ENCODE measurements around the gene TRIM2. TPM values are rescaled to one million over a fixed set of nuclear protein-coding genes. Genes with fewer than 3 reads are reported as not detected.

TRIM2 gene
- total and polyA plus RNA-seq, 5 experiments from 2014 or later: 0.71 to 1.8 (median 1.2) TPM

DNA sequence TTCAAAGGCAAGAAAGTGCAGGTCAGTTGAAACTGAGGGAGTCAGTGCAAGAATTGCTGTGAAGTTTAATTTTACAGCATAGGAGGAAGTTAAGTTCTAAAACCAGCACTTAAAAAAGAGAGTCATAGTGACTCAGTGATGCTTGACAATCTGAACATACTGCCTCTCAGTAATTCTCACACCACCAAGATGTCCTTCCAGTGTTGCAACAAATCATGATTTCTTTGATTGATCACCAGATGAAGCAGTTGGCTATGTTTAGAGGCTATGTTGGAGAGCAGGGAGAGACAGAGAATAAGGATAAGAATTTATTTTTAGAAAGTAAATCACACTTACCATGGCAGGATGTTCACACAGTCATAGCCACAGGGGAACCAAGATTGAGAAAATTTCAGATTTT is 13.2 kb downstream of the TRIM2 start:
- Mint-ChIP-seq H3K4me3 (no peak overlapping the region), H3K27ac (no peak overlapping the region), H3K27me3 (no peaks in the 10 kb centered on the region), H3K9me3 (no peaks in the 10 kb centered on the region), H3K4me1 (peaks cover 4 to 20% (median 12%) of the 10 kb centered on the region in 4 donors), H3K36me3 (no peaks in the 10 kb centered on the region)
- POLR2A ChIA-PET: no interaction called here
- DNase-seq: no peak
- no peak for ATAC-seq

DNA sequence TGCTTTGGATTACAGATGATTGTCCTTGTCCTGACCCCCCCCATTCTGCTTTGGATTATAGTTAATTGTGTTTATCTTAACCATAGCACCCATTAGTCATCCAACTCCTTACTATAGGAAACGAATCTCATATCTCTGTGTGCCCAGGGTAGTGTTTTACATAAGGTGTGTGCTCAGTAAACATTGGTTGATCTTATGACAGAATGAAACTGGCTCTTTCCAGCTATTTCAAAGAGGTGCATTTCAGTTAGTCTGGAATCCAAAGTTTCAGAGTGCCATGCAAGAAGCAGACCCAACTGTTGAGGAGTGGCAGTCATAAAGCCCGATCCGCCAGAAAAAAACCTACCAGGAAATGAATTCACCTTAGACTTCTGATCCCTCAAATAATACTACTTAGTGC is 14.7 kb downstream of the TRIM2 start:
- Mint-ChIP-seq H3K27ac (no peak overlapping the region), H3K4me1 (peaks cover 6 to 24% (median 17%) of the 10 kb centered on the region in 4 donors), H3K36me3 (no peaks in the 10 kb centered on the region), H3K27me3 (no peaks in the 10 kb centered on the region), H3K9me3 (no peaks in the 10 kb centered on the region), H3K4me3 (no peak overlapping the region)
- ATAC-seq (no peak), DNase-seq (no peak)
- POLR2A ChIA-PET: no interaction called here

DNA sequence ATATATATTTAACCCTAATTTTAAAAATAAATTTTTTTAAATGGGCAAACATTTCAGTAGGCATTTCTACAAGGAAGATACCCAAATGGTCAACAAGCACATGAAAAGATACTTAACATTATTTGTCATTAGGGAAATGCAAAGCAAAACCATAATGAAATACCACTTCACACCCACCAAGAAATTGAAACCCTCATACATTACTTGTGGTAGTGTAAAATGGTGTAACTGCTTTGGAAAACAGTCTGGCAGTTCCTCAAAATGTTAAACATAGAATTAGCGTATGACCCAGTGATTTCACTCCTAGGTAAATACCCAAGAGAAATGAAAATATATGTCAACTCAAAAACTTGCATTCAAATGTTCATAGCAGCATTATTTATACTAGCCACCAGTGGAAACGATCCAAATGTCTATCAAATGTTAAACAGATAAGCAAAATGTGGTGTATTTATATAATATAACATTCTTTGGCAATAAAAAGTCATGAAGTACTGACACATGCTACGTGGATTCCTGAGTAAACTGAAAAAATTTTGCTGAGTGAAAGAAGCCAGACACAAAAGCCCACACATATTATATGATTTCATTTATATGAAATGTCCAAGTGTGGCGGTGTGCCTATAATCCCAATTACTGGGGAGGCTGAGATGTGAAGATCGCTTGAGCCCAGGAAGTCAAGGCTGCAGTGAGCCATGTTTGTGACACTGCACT is 16.6 kb downstream of the TRIM2 start:
- no peak for ATAC-seq
- Mint-ChIP-seq H3K4me3 (peak overlapping the region in 3 of 10 donors; percentile 46 to 89 (median 56)), H3K27ac (peak overlapping the region in 1 of 10 donors; percentile 45), H3K36me3 (no peaks in the 10 kb centered on the region), H3K27me3 (peaks cover 0 to 5% (median 0%) of the 10 kb centered on the region in 5 donors), H3K9me3 (peaks cover 0 to 6% (median 0%) of the 10 kb centered on the region in 9 donors), H3K4me1 (peaks cover 14 to 43% (median 33%) of the 10 kb centered on the region in 4 donors)
- POLR2A ChIA-PET: no interaction called here
- DNase-seq: no peak

- Mint-ChIP-seq H3K4me1 (peaks cover 14 to 46% (median 35%) of the 10 kb centered on the region in 4 donors), H3K36me3 (no peaks in the 10 kb centered on the region), H3K9me3 (peaks cover 0 to 6% (median 0%) of the 10 kb centered on the region in 9 donors), H3K4me3 (peak overlapping the region; percentile 82 to 94 (median 91)), H3K27me3 (peaks cover 0 to 5% (median 0%) of the 10 kb centered on the region in 5 donors), H3K27ac (peak overlapping the region; percentile 45 to 90 (median 78))
- DNase-seq: peak in 8 of 10 donors; percentile 11 to 43 (median 22)
- POLR2A ChIA-PET: no interaction called here
- ATAC-seq: peak; percentile 61
Observed at GRCh38 chr4:153221783-153222706, 17.8 kb downstream of the TRIM2 start.

GRCh38 chr4:153222707-153223426 is 18.6 kb downstream of the TRIM2 start:
- POLR2A ChIA-PET: interaction anchor here (1.0 kb wide), 1 partner anchor 10 kb away, joined by 3 read pairs; no protein-coding TSS in a partner anchor
- H3K27me3 Mint-ChIP-seq: peaks cover 0 to 5% (median 0%) of the 10 kb centered on the region in 5 donors
- DNase-seq (peak in 6 of 10 donors; percentile 11 to 28 (median 22)), ATAC-seq (peak; percentile 61 to 73)
- H3K9me3 Mint-ChIP-seq: peaks cover 0 to 6% (median 0%) of the 10 kb centered on the region in 9 donors
- H3K4me3 Mint-ChIP-seq: peak overlapping the region; percentile 82 to 94 (median 91)
- no peaks in the 10 kb centered on the region for H3K36me3 Mint-ChIP-seq
- H3K4me1 Mint-ChIP-seq: peaks cover 16 to 46% (median 32%) of the 10 kb centered on the region in 4 donors
- peak overlapping the region in 9 of 10 donors; percentile 53 to 90 (median 83) for H3K27ac Mint-ChIP-seq

DNA sequence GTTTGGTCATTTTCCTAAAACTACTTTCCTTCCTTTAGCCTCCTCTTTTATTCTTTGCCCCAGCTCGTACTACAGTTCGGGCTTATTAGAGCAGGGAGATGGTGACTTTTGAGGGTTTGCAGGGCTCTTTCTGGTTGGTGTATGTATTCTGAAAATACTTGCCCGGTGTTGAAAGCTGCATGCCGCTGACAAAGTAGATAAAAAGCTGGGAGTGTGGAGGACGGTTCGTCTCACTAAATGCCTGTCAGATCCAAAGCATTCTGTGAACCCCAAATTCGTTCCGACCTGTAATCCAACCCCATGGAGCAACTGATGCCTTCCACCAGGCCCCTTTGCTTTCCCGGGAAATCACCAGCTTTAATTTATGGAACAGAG is 19.2 kb downstream of the TRIM2 start:
- H3K4me3 Mint-ChIP-seq: peak overlapping the region; percentile 82 to 93 (median 90)
- H3K27me3 Mint-ChIP-seq: peaks cover 0 to 5% (median 0%) of the 10 kb centered on the region in 5 donors
- peaks cover 0 to 6% (median 0%) of the 10 kb centered on the region in 9 donors for H3K9me3 Mint-ChIP-seq
- peak overlapping the region in 9 of 10 donors; percentile 18 to 84 (median 57) for H3K27ac Mint-ChIP-seq
- H3K36me3 Mint-ChIP-seq: no peaks in the 10 kb centered on the region
- no peak for ATAC-seq
- peaks cover 18 to 46% (median 32%) of the 10 kb centered on the region in 4 donors for H3K4me1 Mint-ChIP-seq
- POLR2A ChIA-PET: interaction anchor here (1.0 kb wide), 1 partner anchor 9 kb away, joined by 3 read pairs; no protein-coding TSS in a partner anchor
- DNase-seq: no peak

DNA sequence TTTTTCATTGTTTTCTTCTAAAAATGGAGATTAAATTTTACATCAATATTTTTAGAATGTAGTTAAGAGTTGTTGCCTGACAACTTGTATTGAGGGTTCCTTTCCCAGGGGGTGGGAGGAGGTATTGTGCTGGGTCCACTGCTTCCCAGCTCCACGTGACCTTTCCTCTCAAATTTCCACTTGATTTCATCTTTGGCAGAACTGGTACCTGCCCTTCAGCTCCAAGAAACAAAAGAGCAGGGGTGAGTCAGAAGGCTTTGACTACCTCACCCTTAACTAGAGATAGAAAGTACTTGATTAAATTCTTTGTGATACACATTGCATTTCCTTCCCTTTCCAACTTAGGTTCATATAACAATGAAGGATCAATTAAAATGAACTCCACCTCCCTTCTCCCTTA is 19.7 kb downstream of the TRIM2 start:
- Mint-ChIP-seq H3K4me3 (peak overlapping the region; percentile 82 to 93 (median 90)), H3K27ac (peak overlapping the region in 5 of 10 donors; percentile 5 to 52 (median 46)), H3K9me3 (peaks cover 0 to 6% (median 0%) of the 10 kb centered on the region in 9 donors), H3K27me3 (peaks cover 0 to 5% (median 2%) of the 10 kb centered on the region in 5 donors), H3K4me1 (peaks cover 20 to 46% (median 32%) of the 10 kb centered on the region in 4 donors), H3K36me3 (no peaks in the 10 kb centered on the region)
- DNase-seq (no peak), ATAC-seq (no peak)
- POLR2A ChIA-PET: interaction anchor here (1.0 kb wide), 1 partner anchor 9 kb away, joined by 3 read pairs; no protein-coding TSS in a partner anchor

DNA sequence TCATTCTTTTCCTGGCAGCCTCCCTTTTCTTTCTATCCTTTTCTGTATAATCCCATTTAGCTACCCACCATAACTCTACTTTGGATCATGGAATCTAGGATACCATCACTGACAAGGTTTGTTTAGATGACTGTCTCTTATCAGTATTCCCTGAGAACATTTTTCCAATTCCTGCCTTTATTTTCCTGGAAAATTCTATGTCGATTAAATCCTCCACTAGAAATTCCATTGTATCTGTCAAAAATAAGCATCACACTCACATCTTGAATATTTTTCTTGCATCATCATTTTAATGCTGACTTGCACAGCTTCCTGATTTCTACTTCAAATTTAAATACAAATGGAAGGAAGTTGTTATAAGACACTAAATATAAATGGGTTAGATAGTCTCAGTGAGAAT is 20.2 kb downstream of the TRIM2 start:
- POLR2A ChIA-PET: no interaction called here
- Mint-ChIP-seq H3K36me3 (no peaks in the 10 kb centered on the region), H3K27ac (peak overlapping the region in 2 of 10 donors; percentile 5 to 47), H3K9me3 (peaks cover 0 to 6% (median 0%) of the 10 kb centered on the region in 9 donors), H3K4me1 (peaks cover 20 to 46% (median 32%) of the 10 kb centered on the region in 4 donors), H3K4me3 (peak overlapping the region in 9 of 10 donors; percentile 0 to 93 (median 89)), H3K27me3 (peaks cover 0 to 5% (median 2%) of the 10 kb centered on the region in 5 donors)
- DNase-seq (no peak), ATAC-seq (no peak)

- Mint-ChIP-seq H3K9me3 (peaks cover 0 to 6% (median 0%) of the 10 kb centered on the region in 9 donors), H3K4me3 (no peak overlapping the region), H3K36me3 (no peaks in the 10 kb centered on the region), H3K4me1 (peaks cover 19 to 35% (median 26%) of the 10 kb centered on the region in 4 donors), H3K27ac (no peak overlapping the region), H3K27me3 (peaks cover 2 to 13% (median 5%) of the 10 kb centered on the region in 5 donors)
- ATAC-seq (no peak), DNase-seq (no peak)
- POLR2A ChIA-PET: interaction anchor here (0.5 kb wide), 1 partner anchor 56 kb away, joined by 3 read pairs; no protein-coding TSS in a partner anchor
Observed at GRCh38 chr4:153227469-153228075, 23.3 kb downstream of the TRIM2 start.

DNA sequence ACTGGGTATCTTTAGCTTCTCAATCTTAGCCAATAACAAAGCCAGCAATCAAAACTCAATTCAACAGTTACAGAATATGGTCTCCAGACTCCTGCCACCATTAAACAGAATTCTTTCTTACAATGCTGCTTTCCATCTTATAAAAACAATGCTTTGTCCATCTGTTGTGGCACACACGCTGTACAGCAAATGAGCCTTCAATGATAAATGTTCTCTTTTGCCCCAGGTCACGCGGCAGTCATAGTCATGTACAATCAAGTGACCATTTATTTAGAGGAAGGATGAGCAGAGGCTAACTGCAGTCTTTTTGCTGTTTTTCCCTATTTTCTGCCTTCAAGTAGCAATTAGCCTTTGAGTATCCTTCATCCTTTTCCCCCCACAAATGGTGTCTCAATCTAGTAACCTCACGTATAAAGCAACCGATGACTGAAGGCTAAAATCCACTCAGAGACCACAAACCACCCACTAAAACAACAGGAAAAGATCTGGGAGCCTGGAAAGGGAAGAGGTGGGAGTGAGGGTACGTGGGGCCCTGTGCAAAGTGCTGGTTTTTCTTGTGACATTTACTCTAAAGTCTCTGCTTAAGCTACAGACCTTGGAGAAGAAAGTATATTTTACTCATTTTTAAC is 24.4 kb downstream of the TRIM2 start:
- peaks cover 24 to 38% (median 30%) of the 10 kb centered on the region in 4 donors for H3K4me1 Mint-ChIP-seq
- POLR2A ChIA-PET: no interaction called here
- no peak for ATAC-seq
- peaks cover 2 to 13% (median 5%) of the 10 kb centered on the region in 5 donors for H3K27me3 Mint-ChIP-seq
- no peak for DNase-seq
- H3K9me3 Mint-ChIP-seq: peaks cover 0 to 6% (median 0%) of the 10 kb centered on the region in 9 donors
- H3K27ac Mint-ChIP-seq: no peak overlapping the region
- no peak overlapping the region for H3K4me3 Mint-ChIP-seq
- no peaks in the 10 kb centered on the region for H3K36me3 Mint-ChIP-seq

GRCh38 chr4:153229545-153229944 is 25.3 kb downstream of the TRIM2 start:
- peaks cover 24 to 34% (median 27%) of the 10 kb centered on the region in 4 donors for H3K4me1 Mint-ChIP-seq
- ATAC-seq: no peak

More at GRCh38 chr4:153229545-153229944, 25.3 kb downstream of the TRIM2 start:
- Mint-ChIP-seq H3K27ac (peak overlapping the region in 1 of 10 donors; percentile 54), H3K27me3 (peaks cover under 1 to 13% (median 4%) of the 10 kb centered on the region in 5 donors), H3K9me3 (peaks cover 0 to 3% (median 0%) of the 10 kb centered on the region in 9 donors), H3K36me3 (no peaks in the 10 kb centered on the region), H3K4me3 (no peak overlapping the region)
- POLR2A ChIA-PET: no interaction called here
- no peak for DNase-seq

Measured in naive thymus-derived CD8-positive, alpha-beta T cell (primary cell).